ENCODE results near the gene EVI5L. TPM values are rescaled to one million over a fixed set of nuclear protein-coding genes. Genes with fewer than 3 reads are reported as not detected.

Gene EVI5L
- polyA plus RNA-seq, 3 donors, result 0.76 to 5.7 (median 1.3) TPM

DNA sequence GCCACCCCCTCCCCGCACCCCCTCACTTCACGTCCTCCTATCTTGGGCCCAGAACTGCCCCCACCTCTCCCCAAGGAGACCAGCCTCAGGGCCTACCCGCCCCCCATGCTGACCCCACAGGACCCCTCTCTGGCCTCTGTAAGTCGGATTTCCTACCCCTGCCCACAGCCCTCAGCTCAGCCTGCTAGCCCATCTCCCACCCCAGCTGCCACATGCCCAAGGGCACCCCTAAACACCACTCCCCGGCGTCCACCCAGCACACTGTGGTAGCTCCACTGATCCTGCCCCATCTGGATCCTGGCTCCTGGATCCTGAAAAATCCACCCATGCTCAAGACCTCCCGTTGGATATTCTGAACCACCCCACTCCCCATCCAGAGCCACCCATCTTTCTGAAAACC is 805 bp downstream of the EVI5L start:
- H3K4me1 ChIP-seq (ENCODE audit: control insufficient read depth in 1 of 2, insufficient read depth in 2 of 2, low read length in 2 of 2), result peaks cover 15 to 22% of the 10 kb centered on the region in 2 donors
- DNase-seq, result peak in 1 of 3 donors; percentile 14
- H3K27me3 ChIP-seq (ENCODE audit: control insufficient read depth in 2 of 2, insufficient read depth in 2 of 2, low read length in 2 of 2), result peaks cover 0 to 4% of the 10 kb centered on the region in 2 donors
- H3K36me3 ChIP-seq (replicated peaks in 1 of 2; ENCODE audit: control insufficient read depth in 1 of 2, insufficient read depth in 2 of 2, low read length in 2 of 2), result no peaks in the 10 kb centered on the region
- Mint-ChIP-seq H3K4me3 (peak overlapping the region; percentile 70 to 80), H3K4me1 (peaks cover 25% of the 10 kb centered on the region), H3K27ac (peak overlapping the region in 2 of 7 donors; percentile 1 to 78), H3K27me3 (ENCODE audit: low read depth in 3 of 3) (peaks cover 20 to 21% (median 20%) of the 10 kb centered on the region in 3 donors), H3K9me3 (peaks cover 0 to 2% (median 0%) of the 10 kb centered on the region in 7 donors), H3K36me3 (no peaks in the 10 kb centered on the region)
- 70% methylated on average over 5 of the region's 7 CpGs for WGBS (ENCODE audit: insufficient coverage)
- H2AFZ ChIP-seq (ENCODE audit: insufficient read depth, low read depth, low read length, poor library complexity, severe bottlenecking), result no peak overlapping the region
- H3K4me3 ChIP-seq (replicated peaks in 1 of 3; ENCODE audit: low read depth in 2 of 3, low read length in 3 of 3), result peak overlapping the region in 2 of 3 experiments; percentile 41 to 68
- H3K27ac ChIP-seq (ENCODE audit: low read depth in 1 of 2, low read length in 2 of 2), result no peak overlapping the region
- peak overlapping the region; percentile 67 for H3K9ac ChIP-seq (ENCODE audit: insufficient read depth, low read length, poor library complexity, severe bottlenecking)
- H3K9me3 ChIP-seq (replicated peaks in 1 of 2; ENCODE audit: control insufficient read depth in 1 of 2, insufficient read depth in 1 of 2, low read length in 2 of 2), result no peaks in the 10 kb centered on the region
- TF ChIP-seq, protein P1, sequence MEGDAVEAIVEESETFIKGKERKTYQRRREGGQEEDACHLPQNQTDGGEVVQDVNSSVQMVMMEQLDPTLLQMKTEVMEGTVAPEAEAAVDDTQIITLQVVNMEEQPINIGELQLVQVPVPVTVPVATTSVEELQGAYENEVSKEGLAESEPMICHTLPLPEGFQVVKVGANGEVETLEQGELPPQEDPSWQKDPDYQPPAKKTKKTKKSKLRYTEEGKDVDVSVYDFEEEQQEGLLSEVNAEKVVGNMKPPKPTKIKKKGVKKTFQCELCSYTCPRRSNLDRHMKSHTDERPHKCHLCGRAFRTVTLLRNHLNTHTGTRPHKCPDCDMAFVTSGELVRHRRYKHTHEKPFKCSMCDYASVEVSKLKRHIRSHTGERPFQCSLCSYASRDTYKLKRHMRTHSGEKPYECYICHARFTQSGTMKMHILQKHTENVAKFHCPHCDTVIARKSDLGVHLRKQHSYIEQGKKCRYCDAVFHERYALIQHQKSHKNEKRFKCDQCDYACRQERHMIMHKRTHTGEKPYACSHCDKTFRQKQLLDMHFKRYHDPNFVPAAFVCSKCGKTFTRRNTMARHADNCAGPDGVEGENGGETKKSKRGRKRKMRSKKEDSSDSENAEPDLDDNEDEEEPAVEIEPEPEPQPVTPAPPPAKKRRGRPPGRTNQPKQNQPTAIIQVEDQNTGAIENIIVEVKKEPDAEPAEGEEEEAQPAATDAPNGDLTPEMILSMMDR (IDR thresholded peaks at IDR 0.05), result no peak
- no peaks in the 10 kb centered on the region for H4K20me1 ChIP-seq (ENCODE audit: insufficient read depth, low read length)
- intact Hi-C loops (cut with micrococcal nuclease), result no loop called here
- peak overlapping the region; percentile 81 for H3K4me2 ChIP-seq (replicated peaks; ENCODE audit: extremely low read depth, low read length, poor library complexity, severe bottlenecking)
- peaks cover 5% of the 10 kb centered on the region for H3K79me2 ChIP-seq (ENCODE audit: insufficient read depth, low read length)

DNA sequence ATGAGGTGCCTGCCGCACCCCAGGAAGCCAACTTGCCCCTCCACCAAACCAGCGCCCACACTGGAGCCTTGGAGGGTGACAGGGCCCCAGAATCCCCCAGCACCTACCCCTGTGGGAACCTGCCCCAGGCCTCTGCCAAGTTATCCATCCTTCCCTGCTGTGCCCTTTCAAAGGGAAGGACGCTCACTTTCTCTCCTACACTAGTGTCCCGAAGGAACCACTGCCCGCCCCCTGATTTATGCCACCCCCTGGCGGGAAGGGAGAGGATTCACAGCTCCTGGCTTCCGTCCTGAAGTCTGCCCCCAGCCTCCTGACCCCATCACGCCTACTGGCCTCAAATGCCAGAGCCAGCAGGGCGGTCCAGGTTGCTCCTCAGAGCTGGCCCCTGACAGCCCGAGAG is 1.4 kb downstream of the EVI5L start:
- Mint-ChIP-seq H3K27ac (peak overlapping the region in 2 of 7 donors; percentile 40 to 79), H3K9me3 (peaks cover 0 to 4% (median 0%) of the 10 kb centered on the region in 7 donors), H3K4me1 (peaks cover 25% of the 10 kb centered on the region), H3K36me3 (no peaks in the 10 kb centered on the region), H3K4me3 (no peak overlapping the region), H3K27me3 (ENCODE audit: low read depth in 3 of 3) (peaks cover 13 to 19% (median 15%) of the 10 kb centered on the region in 3 donors)
- H3K36me3 ChIP-seq (replicated peaks in 1 of 2; ENCODE audit: control insufficient read depth in 1 of 2, insufficient read depth in 2 of 2, low read length in 2 of 2), result no peaks in the 10 kb centered on the region
- H3K27ac ChIP-seq (ENCODE audit: low read depth in 1 of 2, low read length in 2 of 2), result no peak overlapping the region
- H3K4me3 ChIP-seq (replicated peaks in 1 of 3; ENCODE audit: low read depth in 2 of 3, low read length in 3 of 3), result no peak overlapping the region
- peaks cover 0 to 4% of the 10 kb centered on the region in 2 donors for H3K27me3 ChIP-seq (ENCODE audit: control insufficient read depth in 2 of 2, insufficient read depth in 2 of 2, low read length in 2 of 2)
- TF ChIP-seq, protein P1 (IDR thresholded peaks at IDR 0.05), result no peak
- H3K9ac ChIP-seq (ENCODE audit: insufficient read depth, low read length, poor library complexity, severe bottlenecking), result peak overlapping the region; percentile 67
- H4K20me1 ChIP-seq (ENCODE audit: insufficient read depth, low read length), result no peaks in the 10 kb centered on the region
- no peak overlapping the region for H3K4me2 ChIP-seq (replicated peaks; ENCODE audit: extremely low read depth, low read length, poor library complexity, severe bottlenecking)
- no peak overlapping the region for H2AFZ ChIP-seq (ENCODE audit: insufficient read depth, low read depth, low read length, poor library complexity, severe bottlenecking)
- intact Hi-C loops (cut with micrococcal nuclease), result no loop called here
- 91% methylated on average over 7 of the region's 10 CpGs for WGBS (ENCODE audit: insufficient coverage)
- H3K4me1 ChIP-seq (ENCODE audit: control insufficient read depth in 1 of 2, insufficient read depth in 2 of 2, low read length in 2 of 2), result peaks cover 15 to 22% of the 10 kb centered on the region in 2 donors
- no peak for DNase-seq
- H3K79me2 ChIP-seq (ENCODE audit: insufficient read depth, low read length), result peaks cover 5% of the 10 kb centered on the region
- H3K9me3 ChIP-seq (replicated peaks in 1 of 2; ENCODE audit: control insufficient read depth in 1 of 2, insufficient read depth in 1 of 2, low read length in 2 of 2), result no peaks in the 10 kb centered on the region
